WTC11 (cell line): ENCODE results near the gene ARHGEF12. TPM values are rescaled to one million over a fixed set of nuclear protein-coding genes. Genes with fewer than 3 reads are reported as not detected.

Experiments used
- ATAC-seq: fragments of 200-7000 bp; cut with Tn5 transposase; 2 replicates; pipeline ENCODE4 v1.10.0; 2021; ENCODE audit warnings: mild to moderate bottlenecking, moderate library complexity
- CTCF ChIA-PET: fragments of 300-600 bp; sonication (Branson Sonifier 250); formaldehyde crosslinking; loops from one replicate; lab custom pipeline; 2021; ENCODE audit warnings: antibody characterized with exemption; lab: Charles Lee
- POLR2A ChIA-PET: fragments of 350-600 bp; sonication (Branson Sonifier 250); formaldehyde crosslinking; loops from one replicate; lab custom pipeline; 2021; ENCODE audit warnings: antibody characterized with exemption; lab: Charles Lee
- DNase-seq: peaks from one replicate; pipeline ENCODE4 v3.0.0; 2021; ENCODE audit warnings: low spot score
- H3K27ac Mint-ChIP-seq: 2 replicates; pipeline ENCODE4 v1.8.0; 2021; ENCODE audit warnings: mixed read lengths
- H3K27me3 Mint-ChIP-seq: 2 replicates; pipeline ENCODE4 v1.8.0; 2021; ENCODE audit warnings: low read depth, mild to moderate bottlenecking, moderate library complexity, mixed read lengths
- H3K36me3 Mint-ChIP-seq: 2 replicates; pipeline ENCODE4 v1.8.0; 2021; ENCODE audit warnings: mixed read lengths
- H3K4me1 Mint-ChIP-seq: 2 replicates; pipeline ENCODE4 v1.8.0; 2022; ENCODE audit warnings: mixed read lengths
- H3K4me3 Mint-ChIP-seq: 2 replicates; pipeline ENCODE4 v1.8.0; 2021; ENCODE audit warnings: mild to moderate bottlenecking, moderate library complexity, mixed read lengths
- H3K9me3 Mint-ChIP-seq: 2 replicates; pipeline ENCODE4 v1.8.0; 2021; ENCODE audit warnings: mixed read lengths
- FOXK1 ChIP-seq: sonication (generic); formaldehyde crosslinking; IDR thresholded peaks from 2 replicates; pipeline ENCODE4 v1.8.0; 2022; ENCODE audit warnings: mild to moderate bottlenecking, moderate library complexity, missing genetic modification reagents
- GRHL2 ChIP-seq: fragments of 250-450 bp; sonication (Bioruptor Pico); IDR thresholded peaks from 2 replicates; pipeline ENCODE4 v1.8.0; 2022; ENCODE audit warnings: mild to moderate bottlenecking, moderate library complexity; ENCODE audit not compliant: insufficient replicate concordance, severe bottlenecking
- HMGA2 ChIP-seq: fragments of 250-450 bp; sonication (Bioruptor Pico); IDR thresholded peaks from 2 replicates; pipeline ENCODE4 v1.4.0; 2021; ENCODE audit warnings: mild to moderate bottlenecking, moderate library complexity
- JUN ChIP-seq: sonication (generic); formaldehyde crosslinking; IDR thresholded peaks from 2 replicates; pipeline ENCODE4 v1.8.0; 2023; ENCODE audit warnings: mild to moderate bottlenecking, missing genetic modification reagents
- MXD4 ChIP-seq: fragments of 250-450 bp; sonication (Bioruptor Pico); IDR thresholded peaks from 2 replicates; pipeline ENCODE4 v1.8.0; 2021; ENCODE audit warnings: mild to moderate bottlenecking, moderate library complexity, borderline replicate concordance
- NFATC4 ChIP-seq: fragments of 250-450 bp; sonication (Bioruptor Pico); IDR thresholded peaks from 2 replicates; pipeline ENCODE4 v1.9.0; 2021; ENCODE audit warnings: mild to moderate bottlenecking
- PRRX2 ChIP-seq: fragments of 250-450 bp; sonication (Bioruptor Pico); IDR thresholded peaks from 2 replicates; pipeline ENCODE4 v1.8.0; 2021; ENCODE audit warnings: mild to moderate bottlenecking
- SP1 ChIP-seq: sonication (generic); formaldehyde crosslinking; conservative IDR thresholded peaks from 2 replicates; pipeline ENCODE4 v1.8.1; 2022; ENCODE audit warnings: missing genetic modification reagents
- ZNF219 ChIP-seq: sonication (generic); formaldehyde crosslinking; IDR thresholded peaks from 2 replicates; pipeline ENCODE4 v1.8.0; 2023; ENCODE audit warnings: missing genetic modification reagents, mild to moderate bottlenecking, borderline replicate concordance
- ZNF232 ChIP-seq: sonication (generic); formaldehyde crosslinking; IDR thresholded peaks from 2 replicates; pipeline ENCODE4 v1.8.0; 2022; ENCODE audit warnings: mild to moderate bottlenecking, missing genetic modification reagents
- ZNF423 ChIP-seq: fragments of 250-450 bp; sonication (Bioruptor Pico); IDR thresholded peaks from 2 replicates; pipeline ENCODE4 v2.1.2; 2022; ENCODE audit warnings: mild to moderate bottlenecking, moderate library complexity
- ZNF671 ChIP-seq: fragments of 250-450 bp; sonication (Bioruptor Pico); IDR thresholded peaks from 2 replicates; pipeline ENCODE4 v1.8.0; 2021; ENCODE audit warnings: mild to moderate bottlenecking
- total RNA-seq: library from RNA; stranded (reverse); gene quantifications from 3 replicates; pipeline ENCODE4 v1.2.3, GENCODE V29; 2021
- TF ChIP-seq, protein P1 (sequence below): fragments of 250-450 bp; sonication (Bioruptor Pico); conservative IDR thresholded peaks from 2 replicates; pipeline ENCODE4 v1.9.0; 2021; ENCODE audit warnings: mild to moderate bottlenecking
- TF ChIP-seq, protein P2 (sequence below): sonication (generic); formaldehyde crosslinking; IDR thresholded peaks from 2 replicates; pipeline ENCODE4 v1.8.1; 2023; ENCODE audit warnings: mild to moderate bottlenecking, missing genetic modification reagents
- TF ChIP-seq, protein P3 (sequence below): sonication (generic); formaldehyde crosslinking; IDR thresholded peaks from 2 replicates; pipeline ENCODE4 v1.8.1; 2023; ENCODE audit warnings: mild to moderate bottlenecking, moderate library complexity, missing genetic modification reagents
- TF ChIP-seq, protein P4 (sequence below): fragments of 250-450 bp; sonication (Bioruptor Pico); IDR thresholded peaks from 2 replicates; pipeline ENCODE4 v1.8.0; 2021; ENCODE audit warnings: mild to moderate bottlenecking
- TF ChIP-seq, protein P5 (sequence below): sonication (generic); formaldehyde crosslinking; IDR thresholded peaks from 2 replicates; pipeline ENCODE4 v1.8.1; 2022; ENCODE audit warnings: mild to moderate bottlenecking, missing genetic modification reagents, moderate library complexity, borderline replicate concordance
- TF ChIP-seq, protein P6 (sequence below): sonication (generic); formaldehyde crosslinking; IDR thresholded peaks from 2 replicates; pipeline ENCODE4 v1.8.0; 2023; ENCODE audit warnings: missing genetic modification reagents, mild to moderate bottlenecking, borderline replicate concordance

Gene ARHGEF12
- total RNA-seq, 1 experiment from 2014 or later, result 35.8 TPM

DNA sequence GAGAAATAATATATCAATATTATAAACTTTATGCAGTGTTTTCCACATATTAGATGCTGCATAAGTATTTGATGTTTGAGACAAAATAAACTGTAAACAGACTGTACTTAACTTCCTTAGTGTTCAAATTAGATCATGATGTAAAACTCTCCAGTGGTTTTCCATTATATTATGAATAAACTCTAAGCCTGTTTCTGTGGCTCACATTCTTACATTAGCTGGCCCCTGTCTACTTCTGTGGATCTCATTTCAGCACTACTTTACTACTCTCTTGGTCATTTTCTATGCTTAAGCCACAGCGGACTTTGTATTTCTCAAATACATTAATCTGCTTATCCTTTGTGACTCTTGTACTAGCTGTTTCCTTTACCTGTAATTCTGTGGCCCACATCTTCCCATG lies 55.6 kb downstream of the ARHGEF12 start (continued):
- TF ChIP-seq, protein P1, sequence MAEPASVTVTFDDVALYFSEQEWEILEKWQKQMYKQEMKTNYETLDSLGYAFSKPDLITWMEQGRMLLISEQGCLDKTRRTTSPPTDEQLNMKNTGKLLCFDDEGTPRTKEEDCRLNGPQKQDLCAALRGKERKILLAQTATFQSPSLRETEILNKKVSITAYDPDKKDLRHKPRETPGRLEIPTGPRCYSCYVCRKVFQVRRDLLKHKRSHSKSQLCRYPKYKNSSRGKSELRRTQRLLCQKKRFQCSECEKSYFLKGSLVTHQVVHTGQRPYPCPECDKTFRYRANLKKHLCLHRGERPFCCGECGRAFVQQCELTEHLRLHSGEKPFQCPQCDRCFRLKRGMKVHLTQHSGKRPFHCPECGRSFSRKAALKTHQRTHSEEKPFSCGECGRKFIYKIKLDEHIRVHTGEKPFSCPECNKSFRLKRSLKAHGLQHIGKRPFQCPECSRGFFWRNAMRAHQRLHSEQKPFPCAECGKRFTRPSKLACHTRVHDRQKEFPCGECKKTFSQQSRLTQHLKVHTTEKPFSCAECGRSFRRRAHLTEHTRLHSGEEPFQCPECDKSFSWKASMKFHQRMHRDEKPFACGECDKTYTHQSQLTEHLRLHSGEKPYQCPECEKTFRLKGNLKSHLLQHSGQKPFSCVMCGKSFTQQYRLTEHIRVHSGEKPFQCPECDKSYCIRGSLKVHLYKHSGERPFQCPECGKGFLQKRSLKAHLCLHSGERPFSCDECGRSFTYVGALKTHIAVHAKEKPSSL (CRISPR knock-in tag), result no peak
- TF ChIP-seq JUN (CRISPR knock-in tag) (no peak), PRRX2 (no peak), ZNF423 (CRISPR knock-in tag) (no peak), SP1 (CRISPR knock-in tag) (no peak), FOXK1 (CRISPR knock-in tag) (no peak)
- TF ChIP-seq, protein P2, sequence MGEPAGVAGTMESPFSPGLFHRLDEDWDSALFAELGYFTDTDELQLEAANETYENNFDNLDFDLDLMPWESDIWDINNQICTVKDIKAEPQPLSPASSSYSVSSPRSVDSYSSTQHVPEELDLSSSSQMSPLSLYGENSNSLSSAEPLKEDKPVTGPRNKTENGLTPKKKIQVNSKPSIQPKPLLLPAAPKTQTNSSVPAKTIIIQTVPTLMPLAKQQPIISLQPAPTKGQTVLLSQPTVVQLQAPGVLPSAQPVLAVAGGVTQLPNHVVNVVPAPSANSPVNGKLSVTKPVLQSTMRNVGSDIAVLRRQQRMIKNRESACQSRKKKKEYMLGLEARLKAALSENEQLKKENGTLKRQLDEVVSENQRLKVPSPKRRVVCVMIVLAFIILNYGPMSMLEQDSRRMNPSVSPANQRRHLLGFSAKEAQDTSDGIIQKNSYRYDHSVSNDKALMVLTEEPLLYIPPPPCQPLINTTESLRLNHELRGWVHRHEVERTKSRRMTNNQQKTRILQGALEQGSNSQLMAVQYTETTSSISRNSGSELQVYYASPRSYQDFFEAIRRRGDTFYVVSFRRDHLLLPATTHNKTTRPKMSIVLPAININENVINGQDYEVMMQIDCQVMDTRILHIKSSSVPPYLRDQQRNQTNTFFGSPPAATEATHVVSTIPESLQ (CRISPR knock-in tag), result no peak
- TF ChIP-seq, protein P3, sequence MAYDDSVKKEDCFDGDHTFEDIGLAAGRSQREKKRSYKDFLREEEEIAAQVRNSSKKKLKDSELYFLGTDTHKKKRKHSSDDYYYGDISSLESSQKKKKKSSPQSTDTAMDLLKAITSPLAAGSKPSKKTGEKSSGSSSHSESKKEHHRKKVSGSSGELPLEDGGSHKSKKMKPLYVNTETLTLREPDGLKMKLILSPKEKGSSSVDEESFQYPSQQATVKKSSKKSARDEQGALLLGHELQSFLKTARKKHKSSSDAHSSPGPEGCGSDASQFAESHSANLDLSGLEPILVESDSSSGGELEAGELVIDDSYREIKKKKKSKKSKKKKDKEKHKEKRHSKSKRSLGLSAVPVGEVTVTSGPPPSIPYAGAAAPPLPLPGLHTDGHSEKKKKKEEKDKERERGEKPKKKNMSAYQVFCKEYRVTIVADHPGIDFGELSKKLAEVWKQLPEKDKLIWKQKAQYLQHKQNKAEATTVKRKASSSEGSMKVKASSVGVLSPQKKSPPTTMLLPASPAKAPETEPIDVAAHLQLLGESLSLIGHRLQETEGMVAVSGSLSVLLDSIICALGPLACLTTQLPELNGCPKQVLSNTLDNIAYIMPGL (CRISPR knock-in tag), result no peak
- TF ChIP-seq, protein P4, sequence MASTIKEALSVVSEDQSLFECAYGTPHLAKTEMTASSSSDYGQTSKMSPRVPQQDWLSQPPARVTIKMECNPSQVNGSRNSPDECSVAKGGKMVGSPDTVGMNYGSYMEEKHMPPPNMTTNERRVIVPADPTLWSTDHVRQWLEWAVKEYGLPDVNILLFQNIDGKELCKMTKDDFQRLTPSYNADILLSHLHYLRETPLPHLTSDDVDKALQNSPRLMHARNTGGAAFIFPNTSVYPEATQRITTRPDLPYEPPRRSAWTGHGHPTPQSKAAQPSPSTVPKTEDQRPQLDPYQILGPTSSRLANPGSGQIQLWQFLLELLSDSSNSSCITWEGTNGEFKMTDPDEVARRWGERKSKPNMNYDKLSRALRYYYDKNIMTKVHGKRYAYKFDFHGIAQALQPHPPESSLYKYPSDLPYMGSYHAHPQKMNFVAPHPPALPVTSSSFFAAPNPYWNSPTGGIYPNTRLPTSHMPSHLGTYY (CRISPR knock-in tag), result no peak
- TF ChIP-seq, all 79 proteins: peak for 0

DNA sequence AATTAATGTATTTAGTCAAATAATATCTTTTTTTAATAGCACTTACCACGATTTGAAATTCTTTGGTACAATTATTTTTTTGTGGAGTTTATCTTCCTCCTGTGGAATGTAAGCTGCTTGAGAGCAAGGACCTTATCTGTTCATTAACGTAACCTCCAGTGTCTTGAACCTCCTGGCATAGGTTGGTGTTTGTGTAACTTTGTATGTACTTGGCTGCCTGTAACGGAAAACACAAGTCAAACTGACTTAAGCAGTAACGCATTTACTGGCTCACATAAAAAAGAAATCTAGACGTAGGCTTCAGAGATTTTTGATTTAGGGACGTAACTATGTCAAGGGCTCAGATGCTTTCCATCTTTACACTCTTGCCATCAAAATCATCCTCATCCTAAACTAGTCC lies 56.1 kb downstream of the ARHGEF12 start:
- peaks cover 15% of the 10 kb centered on the region for H3K36me3 Mint-ChIP-seq
- peaks cover 23% of the 10 kb centered on the region for H3K4me1 Mint-ChIP-seq
- peak overlapping the region; percentile 33; the same call in 1 of the 2 replicates for H3K27ac Mint-ChIP-seq
- H3K4me3 Mint-ChIP-seq, result no peak overlapping the region
- ATAC-seq, result no peak
- ChIA-PET POLR2A (no interaction called here), CTCF (interaction anchor here (0.7 kb wide), 1 partner anchor 12 kb away, joined by 3 read pairs; no protein-coding TSS in a partner anchor)
- TF ChIP-seq MXD4 (CRISPR knock-in tag) (no peak), ZNF671 (CRISPR knock-in tag) (no peak), NFATC4 (CRISPR knock-in tag) (no peak)
- TF ChIP-seq, protein P5, sequence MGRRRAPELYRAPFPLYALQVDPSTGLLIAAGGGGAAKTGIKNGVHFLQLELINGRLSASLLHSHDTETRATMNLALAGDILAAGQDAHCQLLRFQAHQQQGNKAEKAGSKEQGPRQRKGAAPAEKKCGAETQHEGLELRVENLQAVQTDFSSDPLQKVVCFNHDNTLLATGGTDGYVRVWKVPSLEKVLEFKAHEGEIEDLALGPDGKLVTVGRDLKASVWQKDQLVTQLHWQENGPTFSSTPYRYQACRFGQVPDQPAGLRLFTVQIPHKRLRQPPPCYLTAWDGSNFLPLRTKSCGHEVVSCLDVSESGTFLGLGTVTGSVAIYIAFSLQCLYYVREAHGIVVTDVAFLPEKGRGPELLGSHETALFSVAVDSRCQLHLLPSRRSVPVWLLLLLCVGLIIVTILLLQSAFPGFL (CRISPR knock-in tag), result no peak
- H3K9me3 Mint-ChIP-seq, result peaks cover 27% of the 10 kb centered on the region
- no peaks in the 10 kb centered on the region for H3K27me3 Mint-ChIP-seq
- DNase-seq, result no peak

DNA sequence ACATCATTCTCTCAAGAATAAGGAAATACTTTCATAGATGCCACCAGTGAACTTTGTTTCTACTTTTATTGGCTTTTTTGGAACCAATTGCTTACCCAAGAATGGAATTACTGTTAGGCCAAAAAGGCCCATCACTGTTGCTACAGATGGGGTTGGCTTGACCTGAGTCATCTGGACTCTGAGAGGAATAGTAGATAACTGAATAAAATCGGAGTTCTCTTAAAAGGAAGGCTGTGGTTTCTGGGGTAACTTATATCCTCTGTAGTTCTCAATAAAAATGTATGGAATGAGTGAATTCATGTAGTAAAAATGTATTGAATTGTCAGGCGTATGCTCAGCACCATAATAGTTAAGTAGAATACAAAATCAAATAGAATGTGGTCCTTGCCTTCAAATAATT lies 56.6 kb downstream of the ARHGEF12 start:
- ATAC-seq, result no peak
- no peak for DNase-seq
- H3K27ac Mint-ChIP-seq, result no peak overlapping the region
- peaks cover 27% of the 10 kb centered on the region for H3K9me3 Mint-ChIP-seq
- peaks cover 15% of the 10 kb centered on the region for H3K36me3 Mint-ChIP-seq
- POLR2A ChIA-PET, result no interaction called here
- H3K4me1 Mint-ChIP-seq, result peaks cover 25% of the 10 kb centered on the region
- no peaks in the 10 kb centered on the region for H3K27me3 Mint-ChIP-seq
- no peak overlapping the region for H3K4me3 Mint-ChIP-seq
- CTCF ChIA-PET, result no interaction called here
- no peak for TF ChIP-seq ZNF232 (CRISPR knock-in tag)
- TF ChIP-seq GRHL2 (CRISPR knock-in tag), result no peak
- no peak for TF ChIP-seq FOXK1 (CRISPR knock-in tag)
- TF ChIP-seq, protein P1 (CRISPR knock-in tag), result no peak
- TF ChIP-seq, protein P6, sequence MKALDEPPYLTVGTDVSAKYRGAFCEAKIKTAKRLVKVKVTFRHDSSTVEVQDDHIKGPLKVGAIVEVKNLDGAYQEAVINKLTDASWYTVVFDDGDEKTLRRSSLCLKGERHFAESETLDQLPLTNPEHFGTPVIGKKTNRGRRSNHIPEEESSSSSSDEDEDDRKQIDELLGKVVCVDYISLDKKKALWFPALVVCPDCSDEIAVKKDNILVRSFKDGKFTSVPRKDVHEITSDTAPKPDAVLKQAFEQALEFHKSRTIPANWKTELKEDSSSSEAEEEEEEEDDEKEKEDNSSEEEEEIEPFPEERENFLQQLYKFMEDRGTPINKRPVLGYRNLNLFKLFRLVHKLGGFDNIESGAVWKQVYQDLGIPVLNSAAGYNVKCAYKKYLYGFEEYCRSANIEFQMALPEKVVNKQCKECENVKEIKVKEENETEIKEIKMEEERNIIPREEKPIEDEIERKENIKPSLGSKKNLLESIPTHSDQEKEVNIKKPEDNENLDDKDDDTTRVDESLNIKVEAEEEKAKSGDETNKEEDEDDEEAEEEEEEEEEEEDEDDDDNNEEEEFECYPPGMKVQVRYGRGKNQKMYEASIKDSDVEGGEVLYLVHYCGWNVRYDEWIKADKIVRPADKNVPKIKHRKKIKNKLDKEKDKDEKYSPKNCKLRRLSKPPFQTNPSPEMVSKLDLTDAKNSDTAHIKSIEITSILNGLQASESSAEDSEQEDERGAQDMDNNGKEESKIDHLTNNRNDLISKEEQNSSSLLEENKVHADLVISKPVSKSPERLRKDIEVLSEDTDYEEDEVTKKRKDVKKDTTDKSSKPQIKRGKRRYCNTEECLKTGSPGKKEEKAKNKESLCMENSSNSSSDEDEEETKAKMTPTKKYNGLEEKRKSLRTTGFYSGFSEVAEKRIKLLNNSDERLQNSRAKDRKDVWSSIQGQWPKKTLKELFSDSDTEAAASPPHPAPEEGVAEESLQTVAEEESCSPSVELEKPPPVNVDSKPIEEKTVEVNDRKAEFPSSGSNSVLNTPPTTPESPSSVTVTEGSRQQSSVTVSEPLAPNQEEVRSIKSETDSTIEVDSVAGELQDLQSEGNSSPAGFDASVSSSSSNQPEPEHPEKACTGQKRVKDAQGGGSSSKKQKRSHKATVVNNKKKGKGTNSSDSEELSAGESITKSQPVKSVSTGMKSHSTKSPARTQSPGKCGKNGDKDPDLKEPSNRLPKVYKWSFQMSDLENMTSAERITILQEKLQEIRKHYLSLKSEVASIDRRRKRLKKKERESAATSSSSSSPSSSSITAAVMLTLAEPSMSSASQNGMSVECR (CRISPR knock-in tag), result no peak
- TF ChIP-seq HMGA2 (CRISPR knock-in tag), result no peak
- TF ChIP-seq ZNF219 (CRISPR knock-in tag), result no peak
